ENCODE data around the gene KRT6C.
"Not testable (repeated sequence)": the region's sequence is repeated elsewhere in the genome, so short reads cannot be mapped to it uniquely, and the experiment has no call there.

The KRT6C gene

GRCh38 chr12:52499806-52500560 is 26.4 kb upstream of the KRT6C start:
- DNase-seq = no peak

GRCh38 chr12:52498946-52499345 is 25.3 kb upstream of the KRT6C start:
- no peak for DNase-seq

GRCh38 chr12:52497975-52498374 is 24.4 kb upstream of the KRT6C start:
- no peak for DNase-seq

GRCh38 chr12:52496590-52497071 is 23.0 kb upstream of the KRT6C start:
- DNase-seq = no peak

GRCh38 chr12:52496054-52496453 is 22.4 kb upstream of the KRT6C start:
- DNase-seq = no peak

GRCh38 chr12:52495389-52495788 is 21.8 kb upstream of the KRT6C start:
- DNase-seq = no peak

GRCh38 chr12:52494518-52494917 is 20.9 kb upstream of the KRT6C start:
- no peak for DNase-seq

GRCh38 chr12:52494100-52494499 is 20.5 kb upstream of the KRT6C start:
- no peak for DNase-seq

GRCh38 chr12:52493172-52493571 is 19.6 kb upstream of the KRT6C start, which contains the start of gene KRT6A:
KRT6A (minus strand) TSS chr12:52493257; CDS start chr12:52493188, 69 bp downstream.
- no peak for DNase-seq

GRCh38 chr12:52492405-52492804 is 18.8 kb upstream of the KRT6C start:
- not testable (repeated sequence) for DNase-seq

- DNase-seq = not testable (repeated sequence)
Measured at GRCh38 chr12:52491495-52491894, 17.9 kb upstream of the KRT6C start.

GRCh38 chr12:52488736-52489135 is 15.1 kb upstream of the KRT6C start:
- DNase-seq = no peak

- not testable (repeated sequence) for DNase-seq
Measured at GRCh38 chr12:52487744-52488443, 14.3 kb upstream of the KRT6C start.

GRCh38 chr12:52487211-52487610 is 13.6 kb upstream of the KRT6C start:
- DNase-seq = no peak

GRCh38 chr12:52486166-52487105 is 12.8 kb upstream of the KRT6C start:
- DNase-seq = no peak

GRCh38 chr12:52480073-52480472 is 6.5 kb upstream of the KRT6C start:
- DNase-seq = no peak

- DNase-seq = no peak
Measured at GRCh38 chr12:52477651-52478050, 4.0 kb upstream of the KRT6C start.

- DNase-seq = no peak
Measured at GRCh38 chr12:52474212-52474611, 607 bp upstream of the KRT6C start.

- no peak for DNase-seq
Measured at GRCh38 chr12:52469853-52470252, 3.8 kb downstream of the KRT6C start.

- DNase-seq = no peak
Measured at GRCh38 chr12:52464897-52465296, 8.7 kb downstream of the KRT6C start.

GRCh38 chr12:52461693-52462092 is 11.9 kb downstream of the KRT6C start:
- DNase-seq = no peak

GRCh38 chr12:52458861-52459260 is 14.7 kb downstream of the KRT6C start:
- DNase-seq = no peak

- no peak for DNase-seq
Measured at GRCh38 chr12:52455821-52456220, 17.8 kb downstream of the KRT6C start.
